Activated T-cell treated with anti-CD3 and anti-CD28 coated beads for 1 hour (primary cell): ENCODE measurements around the gene RELA.
"Not testable (repeated sequence)": the region's sequence is repeated elsewhere in the genome, so short reads cannot be mapped to it uniquely, and the experiment has no call there.

Source experiments
- DNase-seq: peaks from one replicate; pipeline ENCODE4 v3.0.0-alpha.2; 2020; ENCODE audit warnings: low read depth

RELA gene

GRCh38 chr11:65663639-65664200, 1.0 kb upstream of the RELA start:
- DNase-seq: peak; percentile 34

- DNase-seq: no peak
Measured at GRCh38 chr11:65662247-65662798, 393 bp downstream of the RELA start.

GRCh38 chr11:65661599-65662246, 993 bp downstream of the RELA start:
- DNase-seq: no peak

- not testable (repeated sequence) for DNase-seq
Measured at GRCh38 chr11:65660908-65661307, 1.8 kb downstream of the RELA start.

- DNase-seq: no peak
Measured at GRCh38 chr11:65660038-65660437, 2.7 kb downstream of the RELA start.

- DNase-seq: no peak
Measured at GRCh38 chr11:65658174-65659021, 4.3 kb downstream of the RELA start.

GRCh38 chr11:65657426-65657825, 5.3 kb downstream of the RELA start:
- DNase-seq: no peak

- no peak for DNase-seq
Measured at GRCh38 chr11:65655570-65656332, 7.0 kb downstream of the RELA start.

- no peak for DNase-seq
Measured at GRCh38 chr11:65654375-65655349, 8.1 kb downstream of the RELA start.

- no peak for DNase-seq
Measured at GRCh38 chr11:65653229-65654225, 9.2 kb downstream of the RELA start.

- DNase-seq: peak; percentile 94
Measured at GRCh38 chr11:65652511-65653228, 10.0 kb downstream of the RELA start.

GRCh38 chr11:65651589-65652510, 10.9 kb downstream of the RELA start:
- no peak for DNase-seq

GRCh38 chr11:65651339-65651588, 11.5 kb downstream of the RELA start:
- no peak for DNase-seq

GRCh38 chr11:65650547-65651338, 12.0 kb downstream of the RELA start:
- no peak for DNase-seq

GRCh38 chr11:65649656-65650546, 12.8 kb downstream of the RELA start:
- no peak for DNase-seq

- DNase-seq: no peak
Measured at GRCh38 chr11:65648997-65649493, 13.7 kb downstream of the RELA start.
